ENCODE measurements around the gene TSPO2. TPM values are rescaled to one million over a fixed set of nuclear protein-coding genes. Genes with fewer than 3 reads are reported as not detected.

TSPO2 gene, protein sequence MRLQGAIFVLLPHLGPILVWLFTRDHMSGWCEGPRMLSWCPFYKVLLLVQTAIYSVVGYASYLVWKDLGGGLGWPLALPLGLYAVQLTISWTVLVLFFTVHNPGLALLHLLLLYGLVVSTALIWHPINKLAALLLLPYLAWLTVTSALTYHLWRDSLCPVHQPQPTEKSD
- total RNA-seq = not detected
- not detected for polyA plus RNA-seq

DNA sequence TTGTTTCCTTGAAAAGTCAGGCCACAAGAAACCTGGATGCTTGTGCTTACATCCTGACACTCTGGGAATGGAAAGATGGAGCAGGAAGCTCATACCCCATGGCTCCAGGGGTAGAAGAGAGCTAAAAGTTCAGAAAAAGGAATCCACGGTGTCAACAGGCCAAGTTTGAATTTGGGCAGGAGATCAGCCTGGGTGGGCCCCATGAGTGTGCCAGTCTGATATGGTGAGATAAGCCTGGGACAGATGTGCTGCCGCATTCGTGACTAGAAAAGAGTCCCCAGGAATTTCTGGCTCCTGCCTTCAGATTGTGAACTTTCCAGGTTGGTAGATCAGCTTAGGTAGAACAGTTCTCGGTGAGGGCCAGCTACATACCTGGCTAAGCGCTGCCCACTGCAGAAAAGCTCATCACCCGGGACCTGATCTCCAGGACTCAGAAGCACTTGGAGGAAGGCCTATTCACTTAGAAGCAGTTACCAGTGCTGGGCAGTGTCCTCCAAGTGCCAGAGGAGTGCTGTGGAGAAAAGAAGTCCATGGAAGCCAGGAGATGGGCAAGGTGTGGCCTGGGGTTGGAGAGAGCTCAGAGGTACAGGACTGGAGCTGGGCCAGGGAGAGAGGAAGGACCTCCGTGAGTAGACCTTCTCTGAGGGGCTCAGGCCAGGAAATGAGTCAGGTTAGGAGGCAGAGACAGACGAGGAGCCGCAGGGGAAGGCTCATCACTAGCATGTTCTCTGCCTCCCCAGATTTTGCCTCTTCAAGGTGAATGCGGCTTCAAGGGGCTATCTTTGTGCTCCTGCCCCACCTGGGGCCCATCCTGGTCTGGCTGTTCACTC is at the start of gene TSPO2:
Gene TSPO2, plus strand, starts transcription at position 242 of the 830 bp plus-strand sequence. Its CDS starts 519 bp downstream, at position 761.
- H3K36me3 Mint-ChIP-seq = peaks cover 15% of the 10 kb centered on the region
- H3K27me3 Mint-ChIP-seq = no peaks in the 10 kb centered on the region
- H3K4me3 ChIP-seq (ENCODE audit: low read depth, low read length) = no peak within 1 kb of the TSS
- H3K9me3 ChIP-seq (ENCODE audit: control insufficient read depth in 2 of 2, low read length in 2 of 2) = no peaks in the 10 kb centered on the region
- H3K4me1 ChIP-seq (ENCODE audit: control insufficient read depth, insufficient read depth, low read length, poor library complexity, severe bottlenecking) = no peaks in the 10 kb centered on the region
- peaks cover 2% of the 10 kb centered on the region for H3K36me3 ChIP-seq (ENCODE audit: control insufficient read depth, insufficient read depth, low read length)
- ATAC-seq (ENCODE audit: low read depth in 2 of 2) (no peak), DNase-seq (no peak)
- H3K9me3 Mint-ChIP-seq = no peaks in the 10 kb centered on the region
- H3K27ac Mint-ChIP-seq = peak within 1 kb of the TSS in 1 of 3 donors; percentile 56
- H3K27ac ChIP-seq (ENCODE audit: insufficient read depth, low read length, poor library complexity, severe bottlenecking) = no peak within 1 kb of the TSS
- H3K27me3 ChIP-seq (ENCODE audit: control insufficient read depth, insufficient read depth, low read length) = no peaks in the 10 kb centered on the region
- H3K4me3 Mint-ChIP-seq = no peak within 1 kb of the TSS
- H3K4me1 Mint-ChIP-seq = peaks cover 0 to 5% (median 2%) of the 10 kb centered on the region in 4 donors

GRCh38 chr6:40992746-40993145 is 49.5 kb upstream of the TSPO2 start:
- Mint-ChIP-seq H3K4me1 (no peaks in the 10 kb centered on the region), H3K9me3 (peaks cover 0 to 4% (median 0%) of the 10 kb centered on the region in 7 donors), H3K27ac (no peak overlapping the region), H3K27me3 (peaks cover 24% of the 10 kb centered on the region), H3K4me3 (no peak overlapping the region), H3K36me3 (no peaks in the 10 kb centered on the region)
- H3K27me3 ChIP-seq (ENCODE audit: control insufficient read depth, insufficient read depth, low read length) = peaks cover 2% of the 10 kb centered on the region
- ATAC-seq (ENCODE audit: low read depth in 2 of 2) = no peak
- no peak overlapping the region for H3K4me3 ChIP-seq (ENCODE audit: low read depth, low read length)
- no peak for DNase-seq
- no peaks in the 10 kb centered on the region for H3K4me1 ChIP-seq (ENCODE audit: control insufficient read depth, insufficient read depth, low read length, poor library complexity, severe bottlenecking)
- H3K36me3 ChIP-seq (ENCODE audit: control insufficient read depth, insufficient read depth, low read length) = no peaks in the 10 kb centered on the region
- H3K9me3 ChIP-seq (ENCODE audit: control insufficient read depth in 2 of 2, low read length in 2 of 2) = no peaks in the 10 kb centered on the region
- H3K27ac ChIP-seq (ENCODE audit: insufficient read depth, low read length, poor library complexity, severe bottlenecking) = no peak overlapping the region

DNA sequence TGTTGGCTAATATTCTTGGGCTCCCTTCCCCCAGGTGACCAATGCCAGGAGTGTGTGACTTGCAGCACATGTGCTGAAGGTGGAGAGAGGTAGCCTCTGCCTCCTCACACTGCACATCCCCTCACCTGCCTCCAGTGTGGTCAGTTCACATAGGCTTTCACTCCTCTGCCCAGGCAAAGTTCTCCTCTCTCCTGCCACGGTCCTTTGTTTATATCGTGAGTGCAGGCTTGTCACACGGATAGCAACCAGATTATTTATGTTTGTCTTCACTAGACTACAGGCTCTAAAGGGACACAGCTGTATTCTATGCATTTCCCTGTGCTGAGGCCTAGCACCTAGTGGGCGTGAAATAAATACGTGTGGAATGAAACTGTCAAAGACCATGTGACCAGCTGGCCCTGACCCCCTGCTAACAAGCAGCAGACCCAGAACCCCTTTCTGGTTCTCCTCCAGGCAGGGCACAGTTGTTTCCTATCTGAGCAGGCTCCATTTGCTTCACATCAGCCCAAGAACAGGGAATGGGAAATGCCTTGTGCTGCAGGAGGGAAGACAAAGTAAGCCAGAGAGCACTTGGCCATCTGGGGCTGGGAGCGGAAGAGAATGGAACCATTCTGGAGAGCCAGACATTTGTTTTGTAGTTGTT is 45.6 kb upstream of the TSPO2 start:
- no peaks in the 10 kb centered on the region for H3K9me3 Mint-ChIP-seq
- Histone ChIP-seq H3K9me3 (ENCODE audit: control insufficient read depth in 2 of 2, low read length in 2 of 2) (no peaks in the 10 kb centered on the region), H3K4me1 (ENCODE audit: control insufficient read depth, insufficient read depth, low read length, poor library complexity, severe bottlenecking) (no peaks in the 10 kb centered on the region), H3K4me3 (ENCODE audit: low read depth, low read length) (no peak overlapping the region), H3K36me3 (ENCODE audit: control insufficient read depth, insufficient read depth, low read length) (no peaks in the 10 kb centered on the region), H3K27ac (ENCODE audit: insufficient read depth, low read length, poor library complexity, severe bottlenecking) (no peak overlapping the region), H3K27me3 (ENCODE audit: control insufficient read depth, insufficient read depth, low read length) (peaks cover 5% of the 10 kb centered on the region)
- H3K4me1 Mint-ChIP-seq = no peaks in the 10 kb centered on the region
- no peak overlapping the region for H3K4me3 Mint-ChIP-seq
- DNase-seq (no peak), ATAC-seq (ENCODE audit: low read depth in 2 of 2) (no peak)
- no peaks in the 10 kb centered on the region for H3K36me3 Mint-ChIP-seq
- H3K27ac Mint-ChIP-seq = no peak overlapping the region
- H3K27me3 Mint-ChIP-seq = peaks cover 34% of the 10 kb centered on the region

DNA sequence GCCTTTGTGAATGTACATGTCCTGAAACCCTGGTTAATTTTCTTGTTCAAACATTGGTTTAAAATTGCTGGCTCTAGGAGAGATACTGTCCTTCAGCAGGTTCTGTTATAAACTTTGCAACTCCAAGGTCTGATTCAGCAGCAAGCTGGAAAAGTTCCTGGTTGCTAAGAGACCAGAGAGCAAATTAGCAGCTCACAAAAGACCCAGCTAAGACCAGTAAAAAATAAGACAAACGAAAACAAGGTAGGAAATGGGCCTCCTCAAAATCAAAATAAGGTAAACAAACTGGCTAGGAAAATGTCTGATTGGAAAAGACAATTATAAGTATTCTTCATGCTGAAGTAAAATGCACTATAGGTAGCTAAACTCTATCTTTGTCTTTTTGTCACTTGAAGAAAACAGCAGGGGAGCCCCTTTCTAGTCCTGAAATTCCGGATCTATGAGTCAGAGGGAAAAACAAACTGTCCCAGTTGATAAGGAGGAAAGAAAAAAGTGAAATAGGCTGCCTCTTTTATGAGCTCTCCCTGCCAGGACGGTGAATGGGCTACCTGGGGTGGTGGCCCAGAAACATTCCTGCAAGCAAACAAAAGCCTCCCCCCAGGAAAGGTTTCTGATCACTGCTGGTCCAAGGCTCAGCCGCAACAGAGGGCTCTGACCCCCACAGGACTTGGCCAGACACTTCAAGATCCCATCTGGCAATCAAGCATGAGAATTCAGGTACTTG is 44.9 kb upstream of the TSPO2 start:
- no peak overlapping the region for H3K4me3 ChIP-seq (ENCODE audit: low read depth, low read length)
- H3K9me3 ChIP-seq (ENCODE audit: control insufficient read depth in 2 of 2, low read length in 2 of 2) = no peaks in the 10 kb centered on the region
- no peak overlapping the region for H3K4me3 Mint-ChIP-seq
- H3K4me1 Mint-ChIP-seq = no peaks in the 10 kb centered on the region
- no peaks in the 10 kb centered on the region for H3K4me1 ChIP-seq (ENCODE audit: control insufficient read depth, insufficient read depth, low read length, poor library complexity, severe bottlenecking)
- H3K27me3 ChIP-seq (ENCODE audit: control insufficient read depth, insufficient read depth, low read length) = peaks cover 5% of the 10 kb centered on the region
- DNase-seq (no peak), ATAC-seq (ENCODE audit: low read depth in 2 of 2) (no peak)
- H3K36me3 Mint-ChIP-seq = no peaks in the 10 kb centered on the region
- no peaks in the 10 kb centered on the region for H3K9me3 Mint-ChIP-seq
- H3K27ac Mint-ChIP-seq = no peak overlapping the region
- H3K36me3 ChIP-seq (ENCODE audit: control insufficient read depth, insufficient read depth, low read length) = no peaks in the 10 kb centered on the region
- peaks cover 40% of the 10 kb centered on the region for H3K27me3 Mint-ChIP-seq
- H3K27ac ChIP-seq (ENCODE audit: insufficient read depth, low read length, poor library complexity, severe bottlenecking) = no peak overlapping the region

- no peak for DNase-seq
Measured at GRCh38 chr6:40998661-40999060, 43.6 kb upstream of the TSPO2 start.

DNA sequence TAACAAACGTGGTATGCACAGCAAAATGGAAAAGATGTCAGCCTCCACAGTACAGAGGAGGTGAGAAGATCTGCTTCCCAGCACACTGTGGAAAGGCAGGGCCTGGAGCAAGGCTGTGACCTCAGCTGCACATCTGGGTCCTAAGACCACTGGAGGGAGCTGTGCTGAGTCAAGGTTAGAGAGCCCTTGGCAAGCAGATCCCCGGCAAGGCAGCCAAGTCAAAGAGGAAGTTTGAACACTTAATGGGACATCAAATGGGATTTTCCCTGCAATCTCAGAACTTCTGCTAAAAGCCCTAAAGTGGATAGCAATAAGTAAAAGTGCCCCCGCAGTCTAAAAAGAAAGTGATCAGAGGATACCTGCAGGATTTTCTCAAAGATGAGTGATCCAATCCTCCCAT is 42.7 kb upstream of the TSPO2 start:
- Histone ChIP-seq H3K9me3 (ENCODE audit: control insufficient read depth in 2 of 2, low read length in 2 of 2) (no peaks in the 10 kb centered on the region), H3K4me3 (ENCODE audit: low read depth, low read length) (no peak overlapping the region), H3K4me1 (ENCODE audit: control insufficient read depth, insufficient read depth, low read length, poor library complexity, severe bottlenecking) (no peaks in the 10 kb centered on the region), H3K27me3 (ENCODE audit: control insufficient read depth, insufficient read depth, low read length) (peaks cover 9% of the 10 kb centered on the region), H3K27ac (ENCODE audit: insufficient read depth, low read length, poor library complexity, severe bottlenecking) (no peak overlapping the region), H3K36me3 (ENCODE audit: control insufficient read depth, insufficient read depth, low read length) (no peaks in the 10 kb centered on the region)
- DNase-seq = peak in 2 of 3 donors; percentile 5 to 37
- H3K36me3 Mint-ChIP-seq = no peaks in the 10 kb centered on the region
- H3K4me3 Mint-ChIP-seq = no peak overlapping the region
- peaks cover 41% of the 10 kb centered on the region for H3K27me3 Mint-ChIP-seq
- no peak overlapping the region for H3K27ac Mint-ChIP-seq
- no peaks in the 10 kb centered on the region for H3K9me3 Mint-ChIP-seq
- no peaks in the 10 kb centered on the region for H3K4me1 Mint-ChIP-seq
- peak; percentile 39 to 40 for ATAC-seq (ENCODE audit: low read depth in 2 of 2)

More at GRCh38 chr6:40998661-40999060, 43.6 kb upstream of the TSPO2 start:
- H3K27me3 ChIP-seq (ENCODE audit: control insufficient read depth, insufficient read depth, low read length) = peaks cover 9% of the 10 kb centered on the region
- Mint-ChIP-seq H3K4me1 (no peaks in the 10 kb centered on the region), H3K4me3 (no peak overlapping the region), H3K9me3 (no peaks in the 10 kb centered on the region), H3K36me3 (no peaks in the 10 kb centered on the region), H3K27ac (no peak overlapping the region), H3K27me3 (peaks cover 42% of the 10 kb centered on the region)
- no peak overlapping the region for H3K27ac ChIP-seq (ENCODE audit: insufficient read depth, low read length, poor library complexity, severe bottlenecking)
- H3K4me3 ChIP-seq (ENCODE audit: low read depth, low read length) = no peak overlapping the region
- H3K9me3 ChIP-seq (ENCODE audit: control insufficient read depth in 2 of 2, low read length in 2 of 2) = no peaks in the 10 kb centered on the region
- no peaks in the 10 kb centered on the region for H3K36me3 ChIP-seq (ENCODE audit: control insufficient read depth, insufficient read depth, low read length)
- no peak for ATAC-seq (ENCODE audit: low read depth in 2 of 2)
- no peaks in the 10 kb centered on the region for H3K4me1 ChIP-seq (ENCODE audit: control insufficient read depth, insufficient read depth, low read length, poor library complexity, severe bottlenecking)

GRCh38 chr6:41000248-41000647 is 42.0 kb upstream of the TSPO2 start:
- Histone ChIP-seq H3K4me1 (ENCODE audit: control insufficient read depth, insufficient read depth, low read length, poor library complexity, severe bottlenecking) (no peaks in the 10 kb centered on the region), H3K27ac (ENCODE audit: insufficient read depth, low read length, poor library complexity, severe bottlenecking) (no peak overlapping the region), H3K27me3 (ENCODE audit: control insufficient read depth, insufficient read depth, low read length) (peaks cover 10% of the 10 kb centered on the region), H3K9me3 (ENCODE audit: control insufficient read depth in 2 of 2, low read length in 2 of 2) (no peaks in the 10 kb centered on the region), H3K4me3 (ENCODE audit: low read depth, low read length) (no peak overlapping the region), H3K36me3 (ENCODE audit: control insufficient read depth, insufficient read depth, low read length) (no peaks in the 10 kb centered on the region)
- no peaks in the 10 kb centered on the region for H3K4me1 Mint-ChIP-seq
- peak overlapping the region in 1 of 3 donors; percentile 39 for H3K27ac Mint-ChIP-seq
- H3K9me3 Mint-ChIP-seq = no peaks in the 10 kb centered on the region
- H3K4me3 Mint-ChIP-seq = no peak overlapping the region
- H3K36me3 Mint-ChIP-seq = no peaks in the 10 kb centered on the region
- DNase-seq (no peak), ATAC-seq (ENCODE audit: low read depth in 2 of 2) (no peak)
- H3K27me3 Mint-ChIP-seq = peaks cover 47% of the 10 kb centered on the region

All from CD4-positive, CD25-positive, alpha-beta regulatory T cell (primary cell).